HG03280 (cell line): ENCODE measurements around the gene KCNRG.
A peak's percentile ranks its signal among the peaks of the same experiment; 100 is the strongest.
"Not testable (repeated sequence)": the region's sequence is repeated elsewhere in the genome, so short reads cannot be mapped to it uniquely, and the experiment has no call there.

ENCODE experiments used
- ATAC-seq: cut with Tn5 transposase; IDR thresholded peaks from one replicate; pipeline ENCODE4 v1.9.1; 2021; ENCODE audit warnings: mild to moderate bottlenecking, moderate library complexity; ENCODE audit not compliant: unreplicated experiment

Gene KCNRG

DNA sequence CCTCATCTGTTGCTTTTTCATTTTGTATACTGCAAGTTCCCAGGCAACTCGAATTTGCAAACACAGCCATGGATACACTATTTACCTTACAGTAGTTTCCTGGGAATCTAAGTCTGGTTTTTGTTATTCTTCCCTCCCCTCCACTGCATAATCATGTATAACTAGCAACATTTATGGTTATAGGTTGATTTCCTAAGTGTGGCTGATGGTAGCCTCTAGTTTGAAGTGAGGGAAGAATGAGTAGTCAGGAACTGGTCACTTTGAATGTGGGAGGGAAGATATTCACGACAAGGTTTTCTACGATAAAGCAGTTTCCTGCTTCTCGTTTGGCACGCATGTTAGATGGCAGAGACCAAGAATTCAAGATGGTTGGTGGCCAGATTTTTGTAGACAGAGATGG is at the start of gene KCNRG:
KCNRG (plus strand) TSS at position 187 of the 400 bp plus-strand sequence; CDS start at position 237, 50 bp downstream.
- ATAC-seq, result no peak

DNA sequence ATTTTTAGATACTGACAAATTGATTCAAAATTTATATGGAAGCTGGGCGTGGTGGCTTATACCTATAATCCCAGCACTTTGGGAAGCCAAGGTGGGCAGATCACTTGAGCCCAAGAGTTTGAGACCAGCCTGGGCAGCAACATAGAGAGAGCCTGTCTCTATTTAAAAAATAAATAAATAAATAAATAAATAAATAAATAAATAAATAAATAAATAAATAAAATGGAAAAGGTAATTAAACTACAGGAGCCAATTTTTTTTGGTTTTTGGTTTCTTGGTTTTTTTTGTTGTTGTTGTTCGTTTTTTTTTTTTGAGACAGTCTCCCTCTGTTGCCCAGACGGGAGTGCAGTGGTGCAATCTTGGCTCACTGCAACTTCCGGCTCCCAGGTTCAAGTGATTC is 47.8 kb upstream of the KCNRG start:
- ATAC-seq, result no peak

GRCh38 chr13:49972709-49973108 is 42.5 kb upstream of the KCNRG start:
- ATAC-seq, result no peak

DNA sequence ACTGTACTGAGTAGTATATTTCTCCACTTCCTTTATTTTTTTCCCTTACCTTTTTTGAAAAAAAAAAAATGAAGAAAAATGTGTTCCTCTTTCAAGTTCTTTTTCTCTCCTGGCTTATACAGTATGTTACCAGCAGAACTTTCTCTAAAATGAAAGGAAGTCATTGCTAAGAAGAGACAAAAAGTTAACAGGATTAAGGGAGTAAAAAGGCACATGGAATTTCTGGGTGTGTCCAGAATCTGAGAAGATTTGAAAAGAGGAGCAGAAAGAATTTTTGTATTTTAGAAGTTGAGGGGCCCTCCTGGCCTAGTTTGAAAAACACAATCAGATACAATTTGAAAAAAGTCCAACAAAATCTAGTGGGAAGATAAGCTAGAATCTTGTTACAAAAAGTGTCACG is 39.4 kb upstream of the KCNRG start:
- no peak for ATAC-seq

- ATAC-seq, result peak; percentile 75
Measured at GRCh38 chr13:49976314-49977258, 38.7 kb upstream of the KCNRG start.

- ATAC-seq, result no peak
Measured at GRCh38 chr13:49977992-49978391, 37.3 kb upstream of the KCNRG start.

DNA sequence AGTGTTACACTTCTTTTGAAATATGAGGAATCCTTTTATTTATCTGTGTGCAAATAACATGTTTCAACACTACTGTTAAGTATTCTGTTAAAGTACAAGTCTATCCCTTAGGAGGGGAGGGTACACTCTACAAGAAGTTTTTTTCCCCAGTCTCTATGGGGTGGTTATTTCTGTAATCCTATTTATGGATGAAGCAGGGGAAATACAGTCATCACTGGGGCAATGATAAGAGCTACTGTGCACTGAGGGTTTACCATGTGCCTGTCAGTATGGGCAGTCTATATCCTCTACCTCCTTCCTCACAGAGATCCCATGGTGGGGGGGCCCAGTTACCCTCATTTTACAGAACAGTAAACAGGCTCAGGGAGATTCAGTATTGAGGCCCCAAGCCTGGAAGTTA is 35.0 kb upstream of the KCNRG start:
- ATAC-seq, result no peak

DNA sequence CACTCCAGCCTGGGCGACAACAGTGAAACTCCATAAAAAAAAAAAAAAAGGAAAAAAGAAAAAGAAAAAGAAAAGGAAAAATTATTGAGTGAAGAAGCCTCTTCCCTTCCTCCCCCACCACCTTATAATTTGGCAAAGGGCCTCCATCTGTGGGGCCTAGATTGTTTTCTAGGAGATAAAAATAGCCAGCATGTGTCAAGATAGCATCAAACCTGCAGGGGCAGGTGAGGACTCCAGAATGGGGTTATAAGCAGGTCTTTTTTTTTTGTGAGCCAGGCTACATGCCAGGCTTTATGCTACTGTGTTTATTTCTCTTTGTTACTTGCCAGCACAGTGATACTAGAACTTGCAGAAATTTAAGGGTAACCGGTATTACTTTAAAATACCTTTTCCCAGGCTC is 30.1 kb upstream of the KCNRG start:
- no peak for ATAC-seq

- no peak for ATAC-seq
Measured at GRCh38 chr13:49986471-49986870, 28.8 kb upstream of the KCNRG start.

- not testable (repeated sequence) for ATAC-seq
Measured at GRCh38 chr13:49990612-49991011, 24.6 kb upstream of the KCNRG start.

DNA sequence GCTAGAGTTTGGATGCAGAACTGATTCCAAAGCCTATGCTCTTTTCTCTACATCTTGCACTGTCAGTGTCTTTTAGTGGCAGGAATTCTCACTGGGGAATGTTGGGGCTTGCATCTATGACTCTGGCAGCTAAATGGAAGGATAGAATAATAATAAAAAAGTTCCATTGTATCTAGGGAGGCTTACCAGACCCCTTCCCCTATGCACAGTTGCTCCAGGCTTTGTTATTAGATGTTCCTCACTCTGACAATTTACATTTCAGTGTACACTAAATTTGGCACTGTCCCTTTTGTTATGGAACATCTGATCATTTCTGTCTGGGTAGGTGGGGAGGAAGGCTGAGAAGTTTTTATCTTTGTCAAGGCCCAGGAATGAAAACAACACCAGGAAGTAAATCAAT is 22.1 kb upstream of the KCNRG start:
- ATAC-seq, result no peak

- ATAC-seq, result no peak
Measured at GRCh38 chr13:49993666-49994065, 21.6 kb upstream of the KCNRG start.

GRCh38 chr13:49995625-49996101 is 19.6 kb upstream of the KCNRG start:
- no peak for ATAC-seq

- peak; percentile 62 for ATAC-seq
Measured at GRCh38 chr13:49996161-49996915, 18.9 kb upstream of the KCNRG start.

- peak; percentile 70 for ATAC-seq
Measured at GRCh38 chr13:49996951-49997895, 18.0 kb upstream of the KCNRG start, which contains the start of gene TRIM13. TRIM13 (plus strand) TSS chr13:49997042; CDS start chr13:50011941, 14,899 bp downstream.

GRCh38 chr13:49997955-49998354 is 17.3 kb upstream of the KCNRG start:
- no peak for ATAC-seq

- no peak for ATAC-seq
Measured at GRCh38 chr13:49998714-49999624, 16.3 kb upstream of the KCNRG start.

GRCh38 chr13:50001287-50001686 is 14.0 kb upstream of the KCNRG start:
- no peak for ATAC-seq

DNA sequence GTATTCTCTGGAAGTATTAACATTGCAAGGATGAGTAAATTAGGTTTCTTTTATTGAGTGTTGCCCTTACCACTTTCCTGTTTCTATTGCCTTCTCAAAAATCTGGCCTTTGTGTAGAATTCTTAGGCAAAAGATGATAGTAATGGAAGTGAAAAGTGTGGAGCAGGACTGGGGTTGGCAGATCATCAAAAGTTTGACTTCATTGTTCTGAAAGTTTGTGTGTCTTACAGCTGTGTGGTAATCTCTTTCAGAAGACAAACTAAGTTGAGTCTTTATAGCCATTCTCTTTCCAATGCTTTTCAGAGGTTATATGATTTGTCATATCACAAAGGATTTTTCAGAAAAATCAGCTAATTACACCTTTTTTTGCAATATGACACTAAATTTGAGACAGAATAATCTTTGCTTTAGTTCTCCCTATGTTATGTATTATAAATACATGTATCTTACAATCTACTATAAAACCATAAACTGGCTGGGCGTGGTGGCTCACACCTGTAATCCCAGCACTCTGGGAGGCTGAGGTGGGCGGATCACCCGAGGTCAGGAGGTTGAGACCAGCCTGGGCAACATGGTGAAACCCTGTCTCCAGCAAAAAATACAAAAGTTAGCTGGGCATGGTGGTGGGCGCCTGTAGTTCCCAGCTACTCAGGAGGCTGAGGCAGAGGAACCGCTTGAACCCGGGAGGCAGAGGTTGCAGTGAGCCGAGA is 8.7 kb upstream of the KCNRG start:
- ATAC-seq, result no peak
